HEK293 (cell line): Measurements from ENCODE around the gene NFKBIZ.

Experiments
- CTCF ChIA-PET: fragments of 350-600 bp; formaldehyde crosslinking; extraction: SDS; loops from one replicate; lab custom pipeline; 2021; ENCODE audit warnings: antibody characterized with exemption; lab: Yijun Ruan, JAX
- POLR2A ChIA-PET: fragments of 300-600 bp; formaldehyde crosslinking; extraction: SDS; loops from one replicate; lab custom pipeline; 2020; ENCODE audit warnings: antibody characterized with exemption, inconsistent platforms; lab: Yijun Ruan, JAX
- H3K27ac ChIP-seq: fragments of 200-500 bp; sonication (Bioruptor generic); 2 replicates; pipeline ENCODE4 v1.5.1; 2014; ENCODE audit warnings: low read depth, low read length, control low read depth, inconsistent platforms; ENCODE audit errors: extremely low read depth
- H3K36me3 ChIP-seq, 2 experiments: fragments of 200-500 bp in 1 of 2; sonication (Bioruptor generic) in 1 of 2; 1 replicate in 1 of 2; 2 replicates in 1 of 2; pipeline ENCODE4 v1.5.1; 2014 to 2017; ENCODE audit warnings: inconsistent platforms in 2 of 2, low read length in 2 of 2; ENCODE audit not compliant: control insufficient read depth in 2 of 2, insufficient read depth in 1 of 2
- H3K4me1 ChIP-seq: fragments of 200-500 bp; sonication (Bioruptor generic); 2 replicates; pipeline ENCODE4 v1.5.1; 2014; ENCODE audit warnings: mild to moderate bottlenecking, low read length, inconsistent platforms; ENCODE audit not compliant: control insufficient read depth, insufficient read depth
- H3K4me3 ChIP-seq: 2 replicates; pipeline ENCODE4 v1.5.1; 2011; ENCODE audit warnings: low read depth, mild to moderate bottlenecking, control low read depth, low read length, moderate library complexity
- H3K9me3 ChIP-seq: fragments of 200-500 bp; sonication (Bioruptor generic); 2 replicates; pipeline ENCODE4 v1.5.1; 2014; ENCODE audit warnings: low read depth, low read length, inconsistent platforms; ENCODE audit not compliant: control insufficient read depth, insufficient read depth
- AEBP2 ChIP-seq: fragments of 450-650 bp; formaldehyde crosslinking; IDR thresholded peaks from 2 replicates; pipeline ENCODE4 v1.5.1; 2016; ENCODE audit warnings: missing biosample characterization, missing genetic modification characterization, borderline replicate concordance
- GFI1B ChIP-seq: fragments of 450-650 bp; formaldehyde crosslinking; IDR thresholded peaks from 2 replicates; pipeline ENCODE4 v1.5.1; 2016; ENCODE audit warnings: missing biosample characterization, missing genetic modification characterization
- KLF10 ChIP-seq: fragments of 450-650 bp; IDR thresholded peaks from 2 replicates; pipeline ENCODE4 v1.5.1; 2018; ENCODE audit warnings: missing biosample characterization, mild to moderate bottlenecking, missing genetic modification characterization
- OSR2 ChIP-seq: fragments of 450-650 bp; formaldehyde crosslinking; IDR thresholded peaks from 2 replicates; pipeline ENCODE4 v1.5.1; 2016; ENCODE audit warnings: missing biosample characterization, missing genetic modification characterization
- PRDM6 ChIP-seq: fragments of 450-650 bp; formaldehyde crosslinking; IDR thresholded peaks from 2 replicates; pipeline ENCODE4 v1.5.1; 2017; ENCODE audit warnings: missing biosample characterization, missing genetic modification characterization
- TCF7L2 ChIP-seq: IDR thresholded peaks from 2 replicates; pipeline ENCODE4 v1.6.1; 2011; ENCODE audit warnings: low read depth, mild to moderate bottlenecking, inconsistent platforms, low read length, moderate library complexity, borderline replicate concordance
- YY2 ChIP-seq: fragments of 450-650 bp; formaldehyde crosslinking; IDR thresholded peaks from 2 replicates; pipeline ENCODE4 v1.5.1; 2016; ENCODE audit warnings: missing biosample characterization, missing genetic modification characterization
- ZFP41 ChIP-seq: fragments of 450-650 bp; formaldehyde crosslinking; IDR thresholded peaks from 2 replicates; pipeline ENCODE4 v1.5.1; 2016; ENCODE audit warnings: missing biosample characterization, missing genetic modification characterization, borderline replicate concordance
- ZNF114 ChIP-seq: fragments of 450-650 bp; formaldehyde crosslinking; IDR thresholded peaks from 2 replicates; pipeline ENCODE4 v1.5.0; 2017; ENCODE audit warnings: missing biosample characterization, missing genetic modification characterization
- ZNF132 ChIP-seq: fragments of 450-650 bp; formaldehyde crosslinking; IDR thresholded peaks from 2 replicates; pipeline ENCODE4 v1.5.1; 2017; ENCODE audit warnings: missing biosample characterization, missing genetic modification characterization, borderline replicate concordance
- ZNF146 ChIP-seq: fragments of 450-650 bp; formaldehyde crosslinking; IDR thresholded peaks from 2 replicates; pipeline ENCODE4 v1.5.1; 2016; ENCODE audit warnings: missing biosample characterization, missing genetic modification characterization
- ZNF169 ChIP-seq: fragments of 450-650 bp; formaldehyde crosslinking; IDR thresholded peaks from 2 replicates; pipeline ENCODE4 v1.5.1; 2016; ENCODE audit warnings: missing biosample characterization, missing genetic modification characterization
- ZNF174 ChIP-seq: fragments of 450-650 bp; formaldehyde crosslinking; IDR thresholded peaks from 2 replicates; pipeline ENCODE4 v1.5.0; 2017; ENCODE audit warnings: missing biosample characterization, mild to moderate bottlenecking, missing genetic modification characterization
- ZNF221 ChIP-seq: fragments of 450-650 bp; formaldehyde crosslinking; IDR thresholded peaks from 2 replicates; pipeline ENCODE4 v1.5.1; 2017; ENCODE audit warnings: missing biosample characterization, missing genetic modification characterization, borderline replicate concordance
- ZNF24 ChIP-seq: fragments of 450-650 bp; formaldehyde crosslinking; IDR thresholded peaks from 2 replicates; pipeline ENCODE4 v1.5.1; 2016; ENCODE audit warnings: missing biosample characterization, missing genetic modification characterization
- ZNF280C ChIP-seq: fragments of 450-650 bp; formaldehyde crosslinking; IDR thresholded peaks from 2 replicates; pipeline ENCODE4 v1.5.1; 2016; ENCODE audit warnings: missing biosample characterization, missing genetic modification characterization
- ZNF292 ChIP-seq: fragments of 450-650 bp; formaldehyde crosslinking; IDR thresholded peaks from 2 replicates; pipeline ENCODE4 v1.5.1; 2016; ENCODE audit warnings: low read depth, missing biosample characterization, missing genetic modification characterization, borderline replicate concordance
- ZNF473 ChIP-seq: fragments of 450-650 bp; formaldehyde crosslinking; IDR thresholded peaks from 2 replicates; pipeline ENCODE4 v1.5.1; 2017; ENCODE audit warnings: missing biosample characterization, missing genetic modification characterization
- ZNF48 ChIP-seq: fragments of 450-650 bp; formaldehyde crosslinking; IDR thresholded peaks from 2 replicates; pipeline ENCODE4 v1.5.1; 2016; ENCODE audit warnings: missing biosample characterization, missing genetic modification characterization
- ZNF521 ChIP-seq: fragments of 450-650 bp; formaldehyde crosslinking; IDR thresholded peaks from 2 replicates; pipeline ENCODE4 v1.5.1; 2017; ENCODE audit warnings: missing biosample characterization, mild to moderate bottlenecking, missing genetic modification characterization
- ZNF548 ChIP-seq: fragments of 450-650 bp; formaldehyde crosslinking; IDR thresholded peaks from 2 replicates; pipeline ENCODE4 v1.5.1; 2016; ENCODE audit warnings: missing biosample characterization, missing genetic modification characterization
- ZNF585B ChIP-seq: fragments of 450-650 bp; formaldehyde crosslinking; IDR thresholded peaks from 2 replicates; pipeline ENCODE4 v1.5.1; 2016; ENCODE audit warnings: missing biosample characterization, missing genetic modification characterization
- ZNF624 ChIP-seq: fragments of 450-650 bp; formaldehyde crosslinking; IDR thresholded peaks from 2 replicates; pipeline ENCODE4 v1.5.1; 2017; ENCODE audit warnings: missing biosample characterization, missing genetic modification characterization
- ZNF629 ChIP-seq: fragments of 450-650 bp; formaldehyde crosslinking; IDR thresholded peaks from 2 replicates; pipeline ENCODE4 v1.5.1; 2017; ENCODE audit warnings: missing biosample characterization, missing genetic modification characterization
- ZNF660 ChIP-seq: fragments of 450-650 bp; IDR thresholded peaks from 2 replicates; pipeline ENCODE4 v1.5.1; 2018; ENCODE audit warnings: missing biosample characterization, mild to moderate bottlenecking, missing genetic modification characterization
- ZNF704 ChIP-seq: fragments of 450-650 bp; formaldehyde crosslinking; IDR thresholded peaks from 2 replicates; pipeline ENCODE4 v1.5.1; 2016; ENCODE audit warnings: missing biosample characterization, missing genetic modification characterization
- ZNF747 ChIP-seq: fragments of 450-650 bp; formaldehyde crosslinking; IDR thresholded peaks from 2 replicates; pipeline ENCODE4 v1.5.1; 2016; ENCODE audit warnings: missing biosample characterization, missing genetic modification characterization
- ZNF768 ChIP-seq: fragments of 450-650 bp; formaldehyde crosslinking; IDR thresholded peaks from 2 replicates; pipeline ENCODE4 v1.5.1; 2018; ENCODE audit warnings: missing biosample characterization, mild to moderate bottlenecking, missing genetic modification characterization
- ZSCAN23 ChIP-seq: fragments of 450-650 bp; formaldehyde crosslinking; IDR thresholded peaks from 2 replicates; pipeline ENCODE4 v1.5.1; 2016; ENCODE audit warnings: missing biosample characterization, missing genetic modification characterization

The NFKBIZ gene

GRCh38 chr3:101888653-101889052 lies 39.3 kb downstream of the NFKBIZ start:
- Histone ChIP-seq H3K4me1 (no peaks in the 10 kb centered on the region), H3K27ac (no peak overlapping the region), H3K36me3 (no peaks in the 10 kb centered on the region), H3K4me3 (no peak overlapping the region), H3K9me3 (no peaks in the 10 kb centered on the region)
- ChIA-PET POLR2A (no interaction called here), CTCF (no interaction called here)
- TF ChIP-seq ZNF280C (tag by site-specific recombination) = no peak
- TF ChIP-seq ZNF48 (tag by site-specific recombination) = no peak
- no peak for TF ChIP-seq ZNF768 (tag by site-specific recombination)
- no peak for TF ChIP-seq ZNF132
- no peak for TF ChIP-seq ZNF473 (tag by site-specific recombination)
- TF ChIP-seq ZNF174 = no peak
- TF ChIP-seq ZSCAN23 (tag by site-specific recombination) = no peak
- no peak for TF ChIP-seq ZNF747 (tag by site-specific recombination)
- TF ChIP-seq YY2 (tag by site-specific recombination) = no peak
- TF ChIP-seq ZNF146 (tag by site-specific recombination) = no peak
- no peak for TF ChIP-seq ZNF24 (tag by site-specific recombination)
- TF ChIP-seq ZNF585B (tag by site-specific recombination) = no peak
- no peak for TF ChIP-seq OSR2 (tag by site-specific recombination)
- TF ChIP-seq ZNF114 = no peak
- no peak for TF ChIP-seq GFI1B
- TF ChIP-seq ZNF548 (tag by site-specific recombination) = no peak

GRCh38 chr3:101890716-101891115 lies 41.4 kb downstream of the NFKBIZ start:
- POLR2A ChIA-PET = no interaction called here
- no peak overlapping the region for H3K27ac ChIP-seq
- TF ChIP-seq ZNF629 = peak; percentile 35; the same call in 1 of the 2 replicates
- no peak for TF ChIP-seq ZNF24 (tag by site-specific recombination)
- no peak for TF ChIP-seq PRDM6 (tag by site-specific recombination)
- no peak for TF ChIP-seq TCF7L2
- no peak for TF ChIP-seq ZNF704
- TF ChIP-seq, all 188 proteins: peak for 1
- no peaks in the 10 kb centered on the region for H3K36me3 ChIP-seq
- CTCF ChIA-PET = interaction anchor here (0.7 kb wide), 1 partner anchor 442 kb away, joined by 3 read pairs; no protein-coding TSS in a partner anchor
- H3K4me3 ChIP-seq = no peak overlapping the region
- H3K9me3 ChIP-seq = no peaks in the 10 kb centered on the region
- no peaks in the 10 kb centered on the region for H3K4me1 ChIP-seq

GRCh38 chr3:101892648-101893047 lies 43.3 kb downstream of the NFKBIZ start:
- Histone ChIP-seq H3K9me3 (no peaks in the 10 kb centered on the region), H3K4me3 (no peak overlapping the region), H3K27ac (no peak overlapping the region), H3K36me3 (no peaks in the 10 kb centered on the region), H3K4me1 (no peaks in the 10 kb centered on the region)
- ChIA-PET CTCF (interaction anchor here (0.6 kb wide), 1 partner anchor 89 kb away, joined by 3 read pairs; no protein-coding TSS in a partner anchor), POLR2A (no interaction called here)
- TF ChIP-seq KLF10 (tag by site-specific recombination) (no peak), ZNF221 (no peak), ZFP41 (tag by site-specific recombination) (no peak), ZNF169 (tag by site-specific recombination) (no peak), ZNF521 (tag by site-specific recombination) (no peak), ZNF660 (tag by site-specific recombination) (no peak), AEBP2 (tag by site-specific recombination) (no peak), ZNF292 (tag by site-specific recombination) (no peak), ZNF624 (tag by site-specific recombination) (no peak), ZNF132 (no peak)
